PC-9 (cell line): ENCODE data around the gene RNF144A. TPM values are rescaled to one million over a fixed set of nuclear protein-coding genes. Genes with fewer than 3 reads are reported as not detected.

Experiments used
- BruUV-seq: library from RNA; stranded (reverse); fragments of 400-500 nt; replicated peaks from 2 replicates; lab custom pipeline; 2021; lab: Mats Ljungman, UMichigan
- CTCF ChIA-PET: fragments of 300-600 bp; sonication (Branson Sonifier 250); formaldehyde crosslinking; loops from one replicate; lab custom pipeline; 2022; ENCODE audit warnings: antibody characterized with exemption; lab: Charles Lee
- POLR2A ChIA-PET: fragments of 300-600 bp; sonication (Branson Sonifier 250); formaldehyde crosslinking; loops from one replicate; lab custom pipeline; 2022; ENCODE audit warnings: antibody characterized with exemption; ENCODE audit not compliant: unreplicated experiment; lab: Charles Lee
- DNase-seq, 2 experiments: peaks; one replicate each; pipeline versions ENCODE4 v3.0.0 to v3.0.0-alpha.2; 2015 to 2022; ENCODE audit warnings: mixed read lengths in 1 of 2
- H2AFZ ChIP-seq: fragments of 200-600 bp; sonication (generic); 2 replicates; pipeline ENCODE4 v1.8.1; 2017; ENCODE audit warnings: antibody characterized with exemption
- H3F3A ChIP-seq: fragments of 200-600 bp; sonication (generic); 2 replicates; pipeline ENCODE4 v1.8.1; 2017; ENCODE audit warnings: antibody characterized with exemption, mild to moderate bottlenecking, low read depth; ENCODE audit not compliant: insufficient read depth
- H3K27ac ChIP-seq: fragments of 200-600 bp; sonication (generic); 2 replicates; pipeline ENCODE4 v1.6.1; 2016; ENCODE audit warnings: mixed run types
- H3K27me3 ChIP-seq: fragments of 200-600 bp; sonication (generic); 2 replicates; pipeline ENCODE4 v1.6.1; 2016; ENCODE audit warnings: low read depth, mixed run types; ENCODE audit not compliant: insufficient read depth
- H3K36me3 ChIP-seq: fragments of 200-600 bp; sonication (generic); 2 replicates; pipeline ENCODE4 v1.6.1; 2016; ENCODE audit warnings: low read depth, mixed run types
- H3K4me1 ChIP-seq: fragments of 200-600 bp; sonication (generic); replicated peaks from 2 replicates; pipeline ENCODE4 v1.6.1; 2016; ENCODE audit warnings: mixed run types; ENCODE audit not compliant: insufficient read depth
- H3K4me2 ChIP-seq: fragments of 200-600 bp; sonication (generic); 2 replicates; pipeline ENCODE4 v1.6.1; 2017; ENCODE audit warnings: mixed run types
- H3K4me3 ChIP-seq: fragments of 200-600 bp; sonication (generic); 2 replicates; pipeline ENCODE4 v1.6.1; 2016; ENCODE audit warnings: mixed run types
- H3K79me2 ChIP-seq: fragments of 200-600 bp; sonication (generic); 2 replicates; pipeline ENCODE4 v1.6.1; 2017; ENCODE audit warnings: low read depth, mixed run types
- H3K9me2 ChIP-seq: fragments of 200-600 bp; sonication (generic); 2 replicates; pipeline ENCODE4 v1.8.1; 2017; ENCODE audit warnings: mild to moderate bottlenecking; ENCODE audit not compliant: insufficient read depth
- H3K9me3 ChIP-seq: fragments of 200-600 bp; sonication (generic); 2 replicates; pipeline ENCODE4 v1.8.1; 2016; ENCODE audit warnings: low read depth; ENCODE audit not compliant: insufficient read depth
- H4K20me1 ChIP-seq: fragments of 200-600 bp; sonication (generic); 2 replicates; pipeline ENCODE4 v1.8.1; 2017; ENCODE audit not compliant: insufficient read depth
- EZH2 ChIP-seq: fragments of 200-600 bp; sonication (generic); IDR thresholded peaks from 2 replicates; pipeline ENCODE4 v1.8.0; 2017; ENCODE audit warnings: antibody characterized with exemption, low read depth
- intact Hi-C: fragments of 100-400 bp; cut with micrococcal nuclease; formaldehyde crosslinking; loops from one replicate; pipeline ENCODE4 v1.10.0; 2022; ENCODE audit not compliant: unreplicated experiment
- total RNA-seq: library from RNA; stranded (reverse); gene quantifications from 2 replicates; pipeline ENCODE4 v1.2.3, GENCODE V29; 2021
- TF ChIP-seq, protein P1 (sequence below): fragments of 200-600 bp; sonication (generic); conservative IDR thresholded peaks from 2 replicates; pipeline ENCODE4 v1.6.1; 2017; ENCODE audit warnings: mixed run types, antibody characterized with exemption, mild to moderate bottlenecking, moderate library complexity

RNF144A gene
- total RNA-seq, 1 experiment from 2014 or later = 0.94 TPM

GRCh38 chr2:7061450-7061789 lies 144.2 kb downstream of the RNF144A start:
- intact Hi-C loops = no loop called here
- ChIA-PET CTCF (no interaction called here), POLR2A (no interaction called here)

GRCh38 chr2:7061921-7062320 lies 144.7 kb downstream of the RNF144A start:
- H3K4me3 ChIP-seq = no peak overlapping the region
- ChIA-PET CTCF (no interaction called here), POLR2A (no interaction called here)
- H3F3A ChIP-seq = no peaks in the 10 kb centered on the region
- no peak for DNase-seq
- H3K27ac ChIP-seq = no peak overlapping the region
- no peaks in the 10 kb centered on the region for H4K20me1 ChIP-seq
- no peaks in the 10 kb centered on the region for H3K36me3 ChIP-seq
- H3K4me2 ChIP-seq = no peak overlapping the region
- H3K27me3 ChIP-seq = peaks cover 57% of the 10 kb centered on the region; the same call in 1 of the 2 replicates
- H3K4me1 ChIP-seq = no peaks in the 10 kb centered on the region
- BruUV-seq = no TSS peak
- no peak overlapping the region for H2AFZ ChIP-seq
- intact Hi-C loops = no loop called here
- H3K9me3 ChIP-seq = no peaks in the 10 kb centered on the region
- no peaks in the 10 kb centered on the region for H3K9me2 ChIP-seq
- no peaks in the 10 kb centered on the region for H3K79me2 ChIP-seq
- TF ChIP-seq, protein P1, sequence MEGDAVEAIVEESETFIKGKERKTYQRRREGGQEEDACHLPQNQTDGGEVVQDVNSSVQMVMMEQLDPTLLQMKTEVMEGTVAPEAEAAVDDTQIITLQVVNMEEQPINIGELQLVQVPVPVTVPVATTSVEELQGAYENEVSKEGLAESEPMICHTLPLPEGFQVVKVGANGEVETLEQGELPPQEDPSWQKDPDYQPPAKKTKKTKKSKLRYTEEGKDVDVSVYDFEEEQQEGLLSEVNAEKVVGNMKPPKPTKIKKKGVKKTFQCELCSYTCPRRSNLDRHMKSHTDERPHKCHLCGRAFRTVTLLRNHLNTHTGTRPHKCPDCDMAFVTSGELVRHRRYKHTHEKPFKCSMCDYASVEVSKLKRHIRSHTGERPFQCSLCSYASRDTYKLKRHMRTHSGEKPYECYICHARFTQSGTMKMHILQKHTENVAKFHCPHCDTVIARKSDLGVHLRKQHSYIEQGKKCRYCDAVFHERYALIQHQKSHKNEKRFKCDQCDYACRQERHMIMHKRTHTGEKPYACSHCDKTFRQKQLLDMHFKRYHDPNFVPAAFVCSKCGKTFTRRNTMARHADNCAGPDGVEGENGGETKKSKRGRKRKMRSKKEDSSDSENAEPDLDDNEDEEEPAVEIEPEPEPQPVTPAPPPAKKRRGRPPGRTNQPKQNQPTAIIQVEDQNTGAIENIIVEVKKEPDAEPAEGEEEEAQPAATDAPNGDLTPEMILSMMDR = no peak
- TF ChIP-seq EZH2 = no peak

More at GRCh38 chr2:7061450-7061789, 144.2 kb downstream of the RNF144A start:
- Histone ChIP-seq H3K27ac (no peak overlapping the region), H3K79me2 (no peaks in the 10 kb centered on the region), H3K4me1 (no peaks in the 10 kb centered on the region), H2AFZ (no peak overlapping the region), H3K9me2 (no peaks in the 10 kb centered on the region), H3K36me3 (no peaks in the 10 kb centered on the region), H4K20me1 (no peaks in the 10 kb centered on the region), H3K27me3 (peaks cover 57% of the 10 kb centered on the region; the same call in 1 of the 2 replicates), H3K4me3 (no peak overlapping the region), H3K4me2 (no peak overlapping the region), H3F3A (no peaks in the 10 kb centered on the region), H3K9me3 (no peaks in the 10 kb centered on the region)
- BruUV-seq = no TSS peak
- no peak for TF ChIP-seq EZH2
- TF ChIP-seq, protein P1 = no peak
- DNase-seq = no peak

- CTCF ChIA-PET = no interaction called here
- H3K4me3 ChIP-seq = no peak overlapping the region
- H3F3A ChIP-seq = no peaks in the 10 kb centered on the region
- BruUV-seq = no TSS peak
- H3K27me3 ChIP-seq = peaks cover 66% of the 10 kb centered on the region; the same call in 1 of the 2 replicates
- no peaks in the 10 kb centered on the region for H3K4me1 ChIP-seq
- no peaks in the 10 kb centered on the region for H3K9me2 ChIP-seq
- intact Hi-C loops = no loop called here
- DNase-seq = no peak
- H2AFZ ChIP-seq = no peak overlapping the region
- H3K79me2 ChIP-seq = no peaks in the 10 kb centered on the region
- H4K20me1 ChIP-seq = no peaks in the 10 kb centered on the region
- no peak overlapping the region for H3K27ac ChIP-seq
- no peak overlapping the region for H3K4me2 ChIP-seq
- POLR2A ChIA-PET = no interaction called here
- H3K36me3 ChIP-seq = no peaks in the 10 kb centered on the region
- no peaks in the 10 kb centered on the region for H3K9me3 ChIP-seq
- TF ChIP-seq, protein P1 = no peak
- no peak for TF ChIP-seq EZH2
These were observed 146.6 kb downstream of the RNF144A start for GRCh38 chr2:7063789-7064188.
